GM06990 (cell line): ENCODE data around the gene CCND2.
"Not testable (repeated sequence)": the region's sequence is repeated elsewhere in the genome, so short reads cannot be mapped to it uniquely, and the experiment has no call there.

Experiments used
- DNase-seq: peaks from one replicate; pipeline ENCODE4 v3.0.0-alpha.2; 2011; ENCODE audit not compliant: insufficient read length; ENCODE audit errors: extremely low read depth
- H3K27me3 ChIP-seq: replicated peaks from 2 replicates; pipeline ENCODE4 v1.6.0; 2011; ENCODE audit warnings: low read length; ENCODE audit not compliant: control insufficient read depth, insufficient read depth
- H3K36me3 ChIP-seq: 2 replicates; pipeline ENCODE4 v1.5.1; 2011; ENCODE audit warnings: low read length; ENCODE audit not compliant: control insufficient read depth, insufficient read depth
- H3K4me3 ChIP-seq: replicated peaks from 2 replicates; pipeline ENCODE4 v1.5.1; 2011; ENCODE audit warnings: low read depth, mild to moderate bottlenecking, control low read depth, low read length
- TF ChIP-seq, protein P1 (sequence below): IDR thresholded peaks from 2 replicates; pipeline ENCODE4 v1.5.1; 2011; ENCODE audit warnings: low read length, control low read depth, mild to moderate bottlenecking, inconsistent platforms; ENCODE audit not compliant: insufficient read depth, poor library complexity, severe bottlenecking

CCND2 gene

DNA sequence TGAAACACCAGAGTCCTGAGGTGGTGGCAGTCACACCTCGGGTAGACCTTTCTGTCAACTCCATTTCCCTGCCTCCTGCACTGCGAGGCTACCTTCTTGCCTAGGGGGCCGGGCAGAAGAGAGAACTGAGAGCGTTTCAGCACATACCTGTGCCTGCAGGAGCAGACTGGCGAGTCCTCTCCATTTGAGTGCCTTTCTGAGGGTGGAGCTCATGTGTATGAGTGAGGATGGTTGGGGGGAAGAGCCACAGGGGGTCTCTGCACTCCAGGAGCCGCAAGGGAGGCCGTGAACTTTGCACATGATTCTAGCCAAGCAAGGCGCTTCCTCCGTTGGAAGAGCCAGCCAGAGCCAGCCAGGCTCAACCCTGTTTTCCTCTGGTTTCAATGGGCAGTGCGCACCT lies 31.0 kb upstream of the CCND2 start:
- TF ChIP-seq, protein P1, sequence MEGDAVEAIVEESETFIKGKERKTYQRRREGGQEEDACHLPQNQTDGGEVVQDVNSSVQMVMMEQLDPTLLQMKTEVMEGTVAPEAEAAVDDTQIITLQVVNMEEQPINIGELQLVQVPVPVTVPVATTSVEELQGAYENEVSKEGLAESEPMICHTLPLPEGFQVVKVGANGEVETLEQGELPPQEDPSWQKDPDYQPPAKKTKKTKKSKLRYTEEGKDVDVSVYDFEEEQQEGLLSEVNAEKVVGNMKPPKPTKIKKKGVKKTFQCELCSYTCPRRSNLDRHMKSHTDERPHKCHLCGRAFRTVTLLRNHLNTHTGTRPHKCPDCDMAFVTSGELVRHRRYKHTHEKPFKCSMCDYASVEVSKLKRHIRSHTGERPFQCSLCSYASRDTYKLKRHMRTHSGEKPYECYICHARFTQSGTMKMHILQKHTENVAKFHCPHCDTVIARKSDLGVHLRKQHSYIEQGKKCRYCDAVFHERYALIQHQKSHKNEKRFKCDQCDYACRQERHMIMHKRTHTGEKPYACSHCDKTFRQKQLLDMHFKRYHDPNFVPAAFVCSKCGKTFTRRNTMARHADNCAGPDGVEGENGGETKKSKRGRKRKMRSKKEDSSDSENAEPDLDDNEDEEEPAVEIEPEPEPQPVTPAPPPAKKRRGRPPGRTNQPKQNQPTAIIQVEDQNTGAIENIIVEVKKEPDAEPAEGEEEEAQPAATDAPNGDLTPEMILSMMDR = no peak
- Histone ChIP-seq H3K4me3 (no peak overlapping the region), H3K36me3 (no peaks in the 10 kb centered on the region), H3K27me3 (no peaks in the 10 kb centered on the region)
- DNase-seq = no peak

GRCh38 chr12:4243091-4243490 lies 30.5 kb upstream of the CCND2 start:
- DNase-seq = no peak
- Histone ChIP-seq H3K27me3 (no peaks in the 10 kb centered on the region), H3K36me3 (no peaks in the 10 kb centered on the region), H3K4me3 (no peak overlapping the region)
- TF ChIP-seq, protein P1 = no peak

DNA sequence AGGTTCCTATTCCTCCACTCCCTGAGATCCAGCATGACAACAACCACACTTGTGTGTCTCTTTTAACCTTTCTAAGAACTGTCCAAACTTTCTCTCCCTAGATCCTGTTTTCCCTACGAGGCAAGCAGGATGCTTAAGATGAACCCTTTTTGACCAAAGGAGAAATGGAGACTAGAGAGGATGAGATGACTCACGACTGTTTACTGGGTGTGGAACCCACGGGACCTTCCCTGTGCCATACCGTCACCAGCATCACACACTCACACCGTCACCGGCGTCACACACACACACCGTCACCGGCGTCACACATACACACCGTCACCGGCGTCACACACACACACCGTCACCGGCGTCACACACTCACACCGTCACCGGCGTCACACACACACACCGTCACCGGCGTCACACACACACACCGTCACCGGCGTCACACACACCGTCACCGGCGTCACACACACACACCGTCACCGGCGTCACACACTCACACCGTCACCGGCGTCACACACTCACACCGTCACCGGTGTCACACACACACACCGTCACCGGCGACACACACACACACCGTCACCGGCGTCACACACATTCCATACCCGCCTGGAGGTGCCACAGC lies 30.0 kb upstream of the CCND2 start:
- not testable (repeated sequence) for H3K4me3 ChIP-seq, H3K36me3 ChIP-seq, DNase-seq, H3K27me3 ChIP-seq

GRCh38 chr12:4244868-4245267 lies 28.7 kb upstream of the CCND2 start:
- Histone ChIP-seq H3K27me3 (no peaks in the 10 kb centered on the region), H3K36me3 (no peaks in the 10 kb centered on the region), H3K4me3 (no peak overlapping the region)
- TF ChIP-seq, protein P1 = no peak
- DNase-seq = no peak

DNA sequence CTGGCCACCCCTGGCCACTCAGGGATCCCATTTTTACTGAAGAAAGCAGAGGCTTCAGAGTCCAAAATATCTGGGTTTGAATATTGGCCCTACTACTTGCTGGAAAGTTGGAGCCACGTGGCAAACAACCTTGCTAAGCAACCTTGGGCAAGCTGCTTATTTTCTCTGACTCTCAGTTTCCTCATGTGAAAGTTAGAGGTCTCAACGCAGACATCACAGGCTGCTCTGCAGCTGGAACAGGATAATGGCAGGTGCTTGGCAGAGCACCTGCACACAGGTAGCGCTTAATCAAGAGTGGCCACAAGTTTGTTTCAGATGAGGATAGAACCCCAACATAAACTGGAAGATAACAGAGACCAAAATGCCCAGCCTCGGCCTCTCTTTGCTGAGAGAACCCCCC lies 28.1 kb upstream of the CCND2 start:
- Histone ChIP-seq H3K27me3 (no peaks in the 10 kb centered on the region), H3K36me3 (no peaks in the 10 kb centered on the region), H3K4me3 (no peak overlapping the region)
- TF ChIP-seq, protein P1 = no peak
- DNase-seq = no peak

DNA sequence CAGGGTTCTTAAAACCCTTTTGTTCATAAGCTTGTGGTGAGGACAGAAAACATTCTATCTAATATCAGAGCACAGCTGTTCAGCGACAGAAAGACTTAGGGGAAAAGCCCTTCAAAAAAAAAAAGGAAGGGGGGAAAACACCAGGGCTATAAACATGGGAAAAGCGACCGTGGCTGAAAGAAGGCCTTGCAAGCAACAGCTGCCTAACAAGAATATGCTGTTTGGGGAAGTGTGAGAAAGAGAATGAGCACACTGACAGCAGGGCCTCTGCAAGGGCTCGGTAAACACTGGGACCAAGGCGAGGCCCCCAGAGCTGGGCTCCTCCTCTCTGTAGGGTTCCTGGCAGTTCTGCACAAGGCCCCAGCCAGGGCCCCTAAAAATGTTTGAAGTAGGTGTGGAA lies 27.4 kb upstream of the CCND2 start:
- Histone ChIP-seq H3K36me3 (no peaks in the 10 kb centered on the region), H3K27me3 (no peaks in the 10 kb centered on the region), H3K4me3 (no peak overlapping the region)
- peak; percentile 24 for DNase-seq
- TF ChIP-seq, protein P1 = no peak
